ENCODE results near the gene ETFA.

GRCh38 chr15:76217882-76218217 lies 93.4 kb downstream of the ETFA start:
- TF ChIP-seq CTCF (IDR thresholded peaks at IDR 0.05; ENCODE audit: low read depth, low read length) (no peak), EZH2phosphoT487 (IDR thresholded peaks at IDR 0.05; ENCODE audit: low read depth) (no peak)
